Mucosa of descending colon (tissue), 3 donors: ENCODE data around the gene TSPAN33. TPM values are rescaled to one million over a fixed set of nuclear protein-coding genes. Genes with fewer than 3 reads are reported as not detected.
A peak's percentile ranks its signal among the peaks of the same experiment; 100 is the strongest.

Experiments used
- ATAC-seq: fragments of 200-7000 bp; cut with Tn5 transposase; one replicate; pipeline ENCODE4 v1.9.1; 2020; ENCODE audit warnings: mild to moderate bottlenecking, moderate library complexity
- DNase-seq, 3 donors: peaks; one replicate each; pipeline ENCODE4 v3.0.0-alpha.2; 2020
- H3K36me3 ChIP-seq: fragments of 200-600 bp; one replicate; pipeline ENCODE4 v1.8.0; 2021; ENCODE audit warnings: low read depth, mild to moderate bottlenecking
- H3K4me1 ChIP-seq: fragments of 200-600 bp; one replicate; pipeline ENCODE4 v1.8.0; 2021; ENCODE audit warnings: low read depth, mild to moderate bottlenecking
- H3K4me3 ChIP-seq: fragments of 200-600 bp; one replicate; pipeline ENCODE4 v1.8.0; 2021; ENCODE audit warnings: mild to moderate bottlenecking
- H3K9me3 ChIP-seq: fragments of 200-600 bp; one replicate; pipeline ENCODE4 v1.8.0; 2021; ENCODE audit warnings: mild to moderate bottlenecking
- CTCF ChIP-seq: fragments of 200-600 bp; IDR thresholded peaks from one replicate; pipeline ENCODE4 v1.8.0; 2022; ENCODE audit warnings: antibody characterized with exemption, mild to moderate bottlenecking
- intact Hi-C, 2 donors: fragments of 100-400 bp; cut with DNase I in 1 of 2; cut with micrococcal nuclease in 1 of 2; formaldehyde crosslinking; loops; one replicate each; pipeline versions ENCODE4 v1.11.0 to v1.11.1; 2022; cut with DNase I, micrococcal nuclease
- total RNA-seq, 3 donors: library from RNA; stranded (reverse); fragmentation: NEBNext Ultra II Directional in 2 of 3; extraction: Animal tissue kit (Norgen Biotek cat#: 25700) in 2 of 3; gene quantifications; one replicate each; pipeline versions ENCODE4 v1.2.1 to v1.2.4, GENCODE V29; 2021 to 2023
- donor health status: DM: no; HTN: no; CAD: no; lungs with moderate emphysema.
- donor health status: DM: no; HTN: no; CAD: no.
- donor health status: DM: no; HTN: yes; CAD: no.

The TSPAN33 gene
- total RNA-seq, 3 donors from 2014 or later, result 9.8 to 15.1 (median 10.0) TPM

DNA sequence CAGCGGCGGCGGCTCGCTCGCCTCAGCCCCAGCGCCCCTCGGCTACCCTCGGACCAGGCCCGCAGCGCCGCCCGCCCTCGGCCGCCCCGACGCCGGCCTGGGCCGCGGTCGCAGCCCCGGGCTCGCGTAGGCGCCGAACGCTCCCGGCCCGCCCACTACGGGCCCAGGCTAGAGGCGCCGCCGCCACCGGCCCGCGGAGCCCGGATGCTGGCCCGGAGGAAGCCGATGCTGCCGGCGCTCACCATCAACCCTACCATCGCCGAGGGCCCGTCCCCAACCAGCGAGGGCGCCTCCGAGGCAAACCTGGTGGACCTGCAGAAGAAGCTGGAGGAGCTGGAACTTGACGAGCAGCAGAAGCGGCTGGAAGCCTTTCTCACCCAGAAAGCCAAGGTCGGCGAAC is 18.2 kb upstream of the TSPAN33 start:
- Histone ChIP-seq H3K4me1 (no peaks in the 10 kb centered on the region), H3K36me3 (no peaks in the 10 kb centered on the region), H3K9me3 (no peaks in the 10 kb centered on the region), H3K4me3 (no peak overlapping the region)
- TF ChIP-seq CTCF, result no peak
- DNase-seq (no peak), ATAC-seq (no peak)
- intact Hi-C loops, result no loop called here

GRCh38 chr7:129127154-129127553 is 17.4 kb upstream of the TSPAN33 start:
- Histone ChIP-seq H3K9me3 (no peaks in the 10 kb centered on the region), H3K36me3 (no peaks in the 10 kb centered on the region), H3K4me3 (no peak overlapping the region), H3K4me1 (no peaks in the 10 kb centered on the region)
- no peak for TF ChIP-seq CTCF
- ATAC-seq (no peak), DNase-seq (no peak)
- intact Hi-C loops, result no loop called here

- DNase-seq (no peak), ATAC-seq (no peak)
- H3K36me3 ChIP-seq, result no peaks in the 10 kb centered on the region
- intact Hi-C loops, result no loop called here
- no peaks in the 10 kb centered on the region for H3K4me1 ChIP-seq
- TF ChIP-seq CTCF, result no peak
- no peak overlapping the region for H3K4me3 ChIP-seq
- H3K9me3 ChIP-seq, result no peaks in the 10 kb centered on the region
These were observed 16.9 kb upstream of the TSPAN33 start for GRCh38 chr7:129127601-129128000.

DNA sequence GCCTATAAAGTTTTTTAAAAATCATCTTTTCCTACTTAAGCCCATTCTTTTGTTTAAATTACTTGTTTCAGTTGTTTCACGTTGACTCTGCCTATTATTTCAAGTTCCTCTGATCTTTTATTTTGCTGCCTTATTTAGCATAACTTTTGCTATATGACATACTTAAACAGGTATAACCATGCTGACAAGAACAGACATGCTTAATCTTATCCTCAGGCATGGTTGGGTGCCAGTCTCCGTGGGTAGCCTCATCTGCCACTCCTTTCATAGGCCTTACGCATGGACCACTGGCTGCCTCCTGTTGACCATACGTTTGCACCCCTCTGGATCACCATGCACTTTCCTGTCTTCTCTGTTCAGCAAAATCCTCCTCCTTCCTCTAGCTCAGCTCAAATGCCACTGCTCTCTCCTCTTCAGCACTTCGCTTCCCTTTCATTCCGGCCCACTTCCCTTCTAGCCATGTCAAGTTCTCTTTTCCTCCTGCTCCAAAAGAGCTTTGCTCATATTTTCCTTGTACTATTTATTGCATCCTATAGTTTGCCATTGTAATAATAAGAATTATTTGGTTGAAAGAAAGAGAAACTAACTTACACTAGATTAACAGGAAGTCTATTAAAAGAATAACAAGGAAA is 10.0 kb upstream of the TSPAN33 start:
- peak; percentile 31 for ATAC-seq
- intact Hi-C loops, result no loop called here

GRCh38 chr7:129136887-129137642 is 7.4 kb upstream of the TSPAN33 start:
- no peaks in the 10 kb centered on the region for H3K36me3 ChIP-seq
- no peak overlapping the region for H3K4me3 ChIP-seq
- no peak for TF ChIP-seq CTCF
- intact Hi-C loops, result no loop called here
- ATAC-seq (peak; percentile 59), DNase-seq (no peak)
- no peaks in the 10 kb centered on the region for H3K9me3 ChIP-seq
- H3K4me1 ChIP-seq, result no peaks in the 10 kb centered on the region

More for the DNA sequence above, 10.0 kb upstream of the TSPAN33 start:
- Histone ChIP-seq H3K4me3 (no peak overlapping the region), H3K36me3 (no peaks in the 10 kb centered on the region), H3K4me1 (no peaks in the 10 kb centered on the region), H3K9me3 (no peaks in the 10 kb centered on the region)
- no peak for DNase-seq
- TF ChIP-seq CTCF, result no peak
